H1 (cell line): ENCODE data around the gene EFR3B. TPM values are rescaled to one million over a fixed set of nuclear protein-coding genes. Genes with fewer than 3 reads are reported as not detected.

ENCODE experiments used
- CTCF ChIA-PET: fragments of 300-600 bp; sonication (Branson Sonifier 250); formaldehyde crosslinking; loops from one replicate; lab custom pipeline; 2021; ENCODE audit not compliant: partially characterized antibody; lab: Charles Lee
- POLR2A ChIA-PET: fragments of 300-600 bp; sonication (Branson Sonifier 250); formaldehyde crosslinking; loops from one replicate; lab custom pipeline; 2021; ENCODE audit warnings: inconsistent platforms; ENCODE audit not compliant: partially characterized antibody; lab: Charles Lee
- DNase-seq, 2 experiments: peaks; one replicate each; pipeline versions ENCODE4 v3.0.0 to v3.0.0-alpha.2; 2010 to 2022; ENCODE audit warnings: low spot score in 2 of 2, low read depth in 1 of 2, mixed read lengths in 1 of 2
- FAIRE-seq: peaks from 2 replicates; lab custom pipeline; 2011; peaks lifted over from hg19 to GRCh38; lab: Jason Lieb, UNC
- H2AFZ ChIP-seq: 2 replicates; pipeline ENCODE4 v1.8.1; 2012; ENCODE audit warnings: low read length, inconsistent platforms
- H2AK5ac ChIP-seq: 2 replicates; pipeline ENCODE4 v1.6.1; 2013; ENCODE audit warnings: low read depth, low read length
- H2BK120ac ChIP-seq: replicated peaks from 2 replicates; pipeline ENCODE3; 2013; ENCODE audit warnings: low read depth, low read length, inconsistent platforms
- H2BK12ac ChIP-seq: 2 replicates; pipeline ENCODE4 v1.6.1; 2013; ENCODE audit warnings: low read depth, low read length
- H2BK15ac ChIP-seq: 2 replicates; pipeline ENCODE4 v1.6.1; 2013; ENCODE audit warnings: low read length
- H2BK20ac ChIP-seq: 2 replicates; pipeline ENCODE4 v1.6.1; 2013; ENCODE audit warnings: low read length
- H2BK5ac ChIP-seq: 2 replicates; pipeline ENCODE4 v1.6.1; 2013; ENCODE audit warnings: low read depth, low read length
- H3K14ac ChIP-seq: 2 replicates; pipeline ENCODE4 v1.6.1; 2013; ENCODE audit warnings: inconsistent platforms; ENCODE audit not compliant: insufficient read length
- H3K18ac ChIP-seq: 2 replicates; pipeline ENCODE4 v1.6.1; 2013; ENCODE audit warnings: low read length; ENCODE audit errors: extremely low read depth
- H3K23ac ChIP-seq: 2 replicates; pipeline ENCODE4 v1.6.1; 2013; ENCODE audit warnings: inconsistent platforms; ENCODE audit not compliant: insufficient read length
- H3K23me2 ChIP-seq: 2 replicates; pipeline ENCODE4 v1.6.1; 2013; ENCODE audit warnings: low read depth, low read length
- H3K27ac ChIP-seq: 2 replicates; pipeline ENCODE4 v1.6.1; 2011; ENCODE audit warnings: low read depth, low read length, inconsistent platforms
- H3K27me3 ChIP-seq, 4 experiments: replicated peaks in 1 of 4; 1 replicate in 1 of 4; 2 replicates in 3 of 4; pipeline versions ENCODE4 v1.6.1 to v1.8.1; 2011 to 2013; ENCODE audit warnings: low read length in 3 of 4, mild to moderate bottlenecking in 3 of 4, inconsistent platforms in 2 of 4, mixed read lengths in 2 of 4, moderate library complexity in 1 of 4; ENCODE audit not compliant: control insufficient read depth in 3 of 4, insufficient read depth in 3 of 4; ENCODE audit errors: extremely low read depth in 1 of 4
- H3K36me3 ChIP-seq, 4 experiments: 2 replicates each; pipeline versions ENCODE4 v1.6.1 to v1.8.1; 2011 to 2013; ENCODE audit warnings: mild to moderate bottlenecking in 4 of 4, low read length in 3 of 4, moderate library complexity in 2 of 4, control low read depth in 1 of 4, inconsistent platforms in 1 of 4; ENCODE audit not compliant: insufficient read depth in 4 of 4, control insufficient read depth in 2 of 4
- H3K4ac ChIP-seq: replicated peaks from 2 replicates; pipeline ENCODE3; 2013; ENCODE audit warnings: low read length, low read depth, mixed read lengths, inconsistent platforms; ENCODE audit not compliant: insufficient read length
- H3K4me1 ChIP-seq, 4 experiments: replicated peaks in 1 of 4; 1 replicate in 1 of 4; 2 replicates in 3 of 4; pipeline versions ENCODE4 v1.6.1 to v1.8.1; 2011 to 2013; ENCODE audit warnings: low read length in 3 of 4, inconsistent platforms in 2 of 4, mixed read lengths in 1 of 4; ENCODE audit not compliant: insufficient read depth in 4 of 4, control insufficient read depth in 3 of 4
- H3K4me2 ChIP-seq, 2 experiments: 2 replicates each; pipeline versions ENCODE4 v1.6.1 to v1.8.1; 2011 to 2013; ENCODE audit warnings: low read depth in 2 of 2, low read length in 2 of 2, control low read depth in 1 of 2, inconsistent platforms in 1 of 2, mild to moderate bottlenecking in 1 of 2; ENCODE audit not compliant: insufficient read depth in 1 of 2
- H3K4me3 ChIP-seq, 4 experiments: fragments of 200-600, 300-600 bp in 1 of 4; sonication (generic), shearing (Covaris generic), sonication (Bioruptor Twin) in 1 of 4; 2 replicates each; pipeline versions ENCODE4 v1.5.1 to v1.8.1; 2011 to 2016; ENCODE audit warnings: low read length in 4 of 4, low read depth in 3 of 4, control low read depth in 2 of 4, inconsistent platforms in 2 of 4, mild to moderate bottlenecking in 2 of 4, mixed read lengths in 1 of 4, moderate library complexity in 1 of 4; ENCODE audit not compliant: insufficient read depth in 2 of 4; ENCODE audit errors: extremely low read depth in 1 of 4
- H3K56ac ChIP-seq: replicated peaks from 2 replicates; pipeline ENCODE3; 2013; ENCODE audit warnings: low read depth, mild to moderate bottlenecking, mixed read lengths, low read length, inconsistent platforms; ENCODE audit not compliant: insufficient read length
- H3K79me1 ChIP-seq: 2 replicates; pipeline ENCODE4 v1.6.1; 2013; ENCODE audit warnings: low read depth, low read length, control low read depth
- H3K79me2 ChIP-seq, 2 experiments: 2 replicates each; pipeline versions ENCODE4 v1.6.1 to v1.8.1; 2012 to 2013; ENCODE audit warnings: low read length in 2 of 2, mild to moderate bottlenecking in 2 of 2, inconsistent platforms in 1 of 2; ENCODE audit not compliant: insufficient read depth in 2 of 2, control insufficient read depth in 1 of 2
- H3K9ac ChIP-seq, 4 experiments: replicated peaks in 1 of 4; 1 replicate in 1 of 4; 2 replicates in 3 of 4; pipeline versions ENCODE4 v1.6.1 to v1.8.1; 2011 to 2013; ENCODE audit warnings: low read depth in 3 of 4, low read length in 3 of 4, control low read depth in 2 of 4, mild to moderate bottlenecking in 2 of 4, moderate library complexity in 2 of 4, inconsistent platforms in 1 of 4; ENCODE audit errors: extremely low read depth in 1 of 4
- H3K9me3 ChIP-seq, 2 experiments: 2 replicates each; pipeline versions ENCODE4 v1.6.1 to v1.8.1; 2012 to 2013; ENCODE audit warnings: mild to moderate bottlenecking in 2 of 2, moderate library complexity in 2 of 2, control low read depth in 1 of 2, inconsistent platforms in 1 of 2, low read depth in 1 of 2, low read length in 1 of 2, mixed read lengths in 1 of 2; ENCODE audit not compliant: insufficient read depth in 2 of 2
- H4K20me1 ChIP-seq, 2 experiments: replicated peaks in 1 of 2; 2 replicates each; pipeline versions ENCODE3 to v1.8.1; 2011 to 2013; ENCODE audit warnings: inconsistent platforms in 2 of 2, low read length in 2 of 2, mild to moderate bottlenecking in 1 of 2; ENCODE audit not compliant: insufficient read depth in 2 of 2, control insufficient read depth in 1 of 2
- H4K5ac ChIP-seq: 2 replicates; pipeline ENCODE4 v1.6.1; 2013; ENCODE audit warnings: low read length, low read depth, mixed read lengths, inconsistent platforms; ENCODE audit not compliant: insufficient read length
- H4K8ac ChIP-seq: 2 replicates; pipeline ENCODE4 v1.8.0; 2013; ENCODE audit warnings: mild to moderate bottlenecking, moderate library complexity, low read length, inconsistent platforms; ENCODE audit not compliant: insufficient read depth; ENCODE audit errors: extremely low read depth
- H4K91ac ChIP-seq: replicated peaks from 2 replicates; pipeline ENCODE3; 2013; ENCODE audit warnings: low read length, mixed read lengths, inconsistent platforms; ENCODE audit not compliant: insufficient read length
- ASH2L ChIP-seq: fragments of 200-600, 300-600 bp; sonication (generic); IDR thresholded peaks from one replicate; pipeline ENCODE4 v1.7.1; 2017; ENCODE audit warnings: low read length
- CBX5 ChIP-seq: fragments of 300-800, 300-1000 bp; sonication (generic); IDR thresholded peaks from 2 replicates; pipeline ENCODE4 v1.7.1; 2016; ENCODE audit warnings: antibody characterized with exemption, low read length, low read depth
- CBX8 ChIP-seq: fragments of 300-800, 300-1000 bp; sonication (generic); IDR thresholded peaks from 2 replicates; pipeline ENCODE4 v1.7.1; 2016; ENCODE audit warnings: low read depth, low read length, borderline replicate concordance
- HDAC6 ChIP-seq: IDR thresholded peaks from one replicate; pipeline ENCODE4 v1.7.1; 2012; ENCODE audit warnings: low read depth, mild to moderate bottlenecking, inconsistent platforms, low read length, moderate library complexity
- MAX ChIP-seq: IDR thresholded peaks from 2 replicates; pipeline ENCODE4 v1.6.1; 2012; ENCODE audit warnings: inconsistent platforms
- POLR2AphosphoS5 ChIP-seq: IDR thresholded peaks from 2 replicates; pipeline ENCODE4 v1.6.1; 2011; ENCODE audit warnings: low read depth, low read length
- TCF12 ChIP-seq: IDR thresholded peaks from 2 replicates; pipeline ENCODE4 v1.6.1; 2011; ENCODE audit warnings: low read depth, mild to moderate bottlenecking, low read length
- TEAD4 ChIP-seq: IDR thresholded peaks from 2 replicates; pipeline ENCODE4 v1.6.1; 2012; ENCODE audit warnings: low read depth, low read length, inconsistent platforms, mixed read lengths
- USF2 ChIP-seq: IDR thresholded peaks from 2 replicates; pipeline ENCODE4 v1.6.1; 2011; ENCODE audit warnings: low read length, improper control_type of control experiment
- ZNF274 ChIP-seq: IDR thresholded peaks from 2 replicates; pipeline ENCODE4 v1.7.0; 2012; ENCODE audit warnings: low read length, borderline replicate concordance; ENCODE audit errors: extremely low read depth
- WGBS, 2 experiments: shearing (Covaris generic) in 1 of 2; methylation state at CpG; one replicate each; pipeline versions ENCODE4 v1.1.6 to v1.1.7; 2013 to 2015; ENCODE audit warnings: low lambda C conversion rate in 2 of 2, mixed read lengths in 2 of 2, inconsistent platforms in 1 of 2, low coverage in 1 of 2, missing lambda C conversion rate in 1 of 2; ENCODE audit not compliant: insufficient replicate concordance in 2 of 2, insufficient coverage in 1 of 2, insufficient read length in 1 of 2; ENCODE audit errors: extremely low coverage in 1 of 2, missing lambda C conversion rate in 1 of 2; 5-methylcytosine and 5-hydroxymethylcytosine counted together
- polyA plus RNA-seq, 7 experiments: library from polyadenylated mRNA; depleted of rRNA in 3 of 7; stranded (reverse) in 5 of 7; unstranded in 2 of 7; fragments of >200 nt in 5 of 7; fragments of 200-250 nt in 2 of 7; gene quantifications; 1 replicate in 5 of 7; 2 replicates in 1 of 7; 4 replicates in 1 of 7; pipeline versions ENCODE4 v1.2.1 to v1.2.3, GENCODE V29; 2011 to 2013; ENCODE audit warnings: missing spikeins in 2 of 7, mixed read lengths in 2 of 7
- total RNA-seq: library from RNA; stranded (reverse); fragmentation: NEBNext Ultra II Directional; extraction: Animal tissue kit (Norgen Biotek cat#: 25700); gene quantifications from 2 replicates; pipeline ENCODE4 v1.2.1, GENCODE V29; 2021

The EFR3B gene
- total and polyA plus RNA-seq, 2 of the 8 experiments (the other 6 are each of a cell fraction or from before 2014, with no cell fraction given) = 3.4 to 9.6 TPM

- H2BK15ac ChIP-seq = no peak overlapping the region
- no peak for TF ChIP-seq ASH2L
- no peak for TF ChIP-seq TEAD4
- no peak for TF ChIP-seq ZNF274
- TF ChIP-seq CBX5 = no peak
- no peak for TF ChIP-seq HDAC6
- TF ChIP-seq TCF12 = no peak
- TF ChIP-seq MAX = no peak
- no peak for TF ChIP-seq CBX8
- TF ChIP-seq USF2 = no peak
- TF ChIP-seq POLR2AphosphoS5 = no peak
These were observed 70.2 kb downstream of the EFR3B start for GRCh38 chr2:25112113-25112512.

More at GRCh38 chr2:25112113-25112512, 70.2 kb downstream of the EFR3B start:
- Histone ChIP-seq H3K18ac (no peak overlapping the region), H3K4me1 (peaks cover 0 to 4% (median 1%) of the 10 kb centered on the region in 4 experiments; a peak in 4 of 7 replicates), H3K4me2 (no peak overlapping the region), H2AK5ac (no peak overlapping the region), H3K27me3 (no peaks in the 10 kb centered on the region), H3K9me3 (no peaks in the 10 kb centered on the region), H4K91ac (no peak overlapping the region), H2AFZ (no peak overlapping the region), H2BK12ac (no peak overlapping the region), H4K5ac (no peak overlapping the region), H2BK120ac (no peak overlapping the region), H3K14ac (no peak overlapping the region), H3K4ac (no peak overlapping the region), H2BK5ac (no peak overlapping the region), H3K4me3 (no peak overlapping the region), H3K27ac (no peak overlapping the region), H3K9ac (no peak overlapping the region), H3K23ac (no peak overlapping the region), H4K8ac (no peak overlapping the region), H3K56ac (no peak overlapping the region), H2BK20ac (no peak overlapping the region), H3K36me3 (no peaks in the 10 kb centered on the region), H3K23me2 (no peaks in the 10 kb centered on the region; the same call in 1 of the 2 replicates), H4K20me1 (no peaks in the 10 kb centered on the region), H3K79me1 (no peaks in the 10 kb centered on the region), H3K79me2 (no peaks in the 10 kb centered on the region)
- FAIRE-seq = no peak
- WGBS, 2 experiments = 81% methylated on average over 3 of the region's 3 CpGs; no CpG with 5 or more reads in 1 of the 2 experiments
- ChIA-PET POLR2A (no interaction called here), CTCF (interaction anchor here (0.6 to 1.5 kb wide), 2 partner anchors 17 kb away, joined by 3 to 4 read pairs; no protein-coding TSS in a partner anchor)
- no peak for DNase-seq
